Measurements from ENCODE around the gene MIAT. TPM values are rescaled to one million over a fixed set of nuclear protein-coding genes. Genes with fewer than 3 reads are reported as not detected.

The MIAT gene
- total and polyA plus RNA-seq, 2 donors from 2014 or later = 0.04 to 6.8 TPM

DNA sequence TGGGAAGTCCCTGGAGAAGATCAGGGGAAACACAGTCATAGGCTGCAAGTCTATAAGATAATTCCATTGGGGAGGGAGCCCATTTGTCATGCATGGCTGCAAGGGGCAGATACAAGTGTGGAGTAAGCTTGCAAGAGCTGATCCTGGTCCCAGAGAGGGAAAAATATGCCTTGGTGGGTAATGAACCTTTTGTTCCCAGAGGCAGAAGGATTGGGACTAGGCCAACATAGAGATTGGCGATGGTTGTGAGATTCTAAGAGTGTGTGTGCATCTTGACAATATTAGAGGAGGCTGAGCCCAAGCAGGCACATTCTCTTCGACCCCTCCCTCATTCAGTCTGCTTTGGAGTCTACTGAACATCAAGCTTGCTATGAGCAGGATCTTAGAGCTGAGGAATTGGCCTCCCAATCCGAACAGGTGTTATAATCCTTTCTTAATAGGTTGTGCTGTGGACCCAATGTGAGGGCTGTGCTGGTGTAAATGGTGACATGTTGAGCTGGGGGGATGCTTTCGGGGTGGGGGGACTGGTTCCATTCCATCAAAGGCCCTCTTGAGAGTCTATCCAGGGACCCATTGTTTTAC, 18.4 kb downstream of the MIAT start:
- Histone ChIP-seq H3K27me3 (ENCODE audit: control insufficient read depth, insufficient read depth, low read length) (no peaks in the 10 kb centered on the region), H3K9me3 (ENCODE audit: control insufficient read depth in 2 of 3, insufficient read depth in 1 of 3, low read length in 3 of 3) (peaks cover 0 to 5% (median 0%) of the 10 kb centered on the region in 3 donors), H3K27ac (ENCODE audit: low read depth in 2 of 2, low read length in 2 of 2) (no peak overlapping the region), H3K4me3 (ENCODE audit: low read length in 3 of 3) (no peak overlapping the region), H3K4me1 (ENCODE audit: control insufficient read depth in 2 of 3, insufficient read depth in 2 of 3, low read depth in 1 of 3, low read length in 3 of 3) (peaks cover 4 to 22% (median 12%) of the 10 kb centered on the region in 3 donors), H3K9ac (ENCODE audit: low read length in 3 of 3) (no peak overlapping the region), H3K36me3 (ENCODE audit: control insufficient read depth in 2 of 3, insufficient read depth in 3 of 3, low read length in 3 of 3) (no peaks in the 10 kb centered on the region)
- FAIRE-seq (no peak), DNase-seq (no peak)
- no peak for TF ChIP-seq CTCF (IDR thresholded peaks at IDR 0.05; ENCODE audit: borderline replicate concordance, extremely low read depth, insufficient read depth)
- intact Hi-C loops (cut with DNase I) = no loop called here

DNA sequence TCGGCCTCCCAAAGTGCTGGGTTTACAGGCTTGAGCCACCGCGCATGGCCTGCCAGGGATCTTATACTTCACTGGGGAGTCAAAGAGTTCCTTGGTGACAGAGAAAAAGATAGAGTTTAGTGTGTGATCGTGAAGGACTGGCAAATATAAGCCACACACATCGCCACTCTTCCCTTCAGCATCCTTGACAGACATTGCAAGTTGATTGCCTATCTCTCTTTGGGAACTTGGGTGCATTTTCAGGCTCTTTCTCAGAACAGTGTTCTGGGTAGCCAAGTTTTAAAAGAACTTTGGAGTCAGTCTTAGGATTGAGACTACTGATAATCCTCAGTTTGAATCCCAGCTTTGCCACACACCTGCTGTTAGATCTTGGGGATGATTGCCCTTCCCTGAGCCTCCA, 19.8 kb downstream of the MIAT start:
- intact Hi-C loops (cut with DNase I) = no loop called here
- FAIRE-seq (no peak), DNase-seq (no peak)
- H3K4me1 ChIP-seq (ENCODE audit: control insufficient read depth in 2 of 3, insufficient read depth in 2 of 3, low read depth in 1 of 3, low read length in 3 of 3) = peaks cover 4 to 22% (median 10%) of the 10 kb centered on the region in 3 donors
- no peak overlapping the region for H3K4me3 ChIP-seq (ENCODE audit: low read length in 3 of 3)
- no peaks in the 10 kb centered on the region for H3K27me3 ChIP-seq (ENCODE audit: control insufficient read depth, insufficient read depth, low read length)
- no peak for TF ChIP-seq CTCF (IDR thresholded peaks at IDR 0.05; ENCODE audit: borderline replicate concordance, extremely low read depth, insufficient read depth)
- peaks cover 0 to 2% (median 0%) of the 10 kb centered on the region in 3 donors for H3K36me3 ChIP-seq (ENCODE audit: control insufficient read depth in 2 of 3, insufficient read depth in 3 of 3, low read length in 3 of 3)
- no peak overlapping the region for H3K27ac ChIP-seq (ENCODE audit: low read depth in 2 of 2, low read length in 2 of 2)
- H3K9me3 ChIP-seq (ENCODE audit: control insufficient read depth in 2 of 3, insufficient read depth in 1 of 3, low read length in 3 of 3) = peaks cover 0 to 6% (median 0%) of the 10 kb centered on the region in 3 donors
- no peak overlapping the region for H3K9ac ChIP-seq (ENCODE audit: low read length in 3 of 3)

DNA sequence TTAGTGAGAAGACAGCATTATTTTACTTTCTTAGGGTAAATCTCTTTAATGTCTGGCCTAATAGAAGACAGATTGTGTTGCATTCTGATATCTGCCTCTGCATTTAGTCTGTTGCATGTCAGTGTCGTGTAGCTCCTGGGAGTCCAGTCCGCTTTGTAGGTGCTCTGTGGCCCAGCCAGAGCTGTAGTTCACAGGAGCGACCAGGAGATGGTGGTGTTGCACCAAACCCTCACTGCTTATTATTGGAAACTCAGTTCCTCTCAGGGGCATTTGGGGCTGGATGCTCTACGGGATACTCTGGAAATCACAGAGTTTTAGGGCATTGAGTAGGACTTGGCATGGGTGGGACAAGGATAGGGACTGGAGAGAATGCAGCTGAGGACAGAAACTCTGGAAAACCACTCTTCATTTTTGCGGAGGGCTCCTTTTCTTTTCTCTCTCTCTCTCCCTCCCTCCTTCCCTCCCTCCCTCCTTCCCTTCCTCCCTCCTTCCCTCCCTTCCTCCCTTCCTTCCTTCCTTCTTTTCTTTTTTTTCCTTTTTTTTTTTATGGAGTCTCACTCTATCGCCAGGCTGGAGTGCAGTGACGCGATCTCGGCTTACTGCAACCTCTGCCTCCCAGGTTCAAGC, 21.7 kb downstream of the MIAT start:
- peaks cover 0 to 2% (median 0%) of the 10 kb centered on the region in 3 donors for H3K36me3 ChIP-seq (ENCODE audit: control insufficient read depth in 2 of 3, insufficient read depth in 3 of 3, low read length in 3 of 3)
- H3K4me1 ChIP-seq (ENCODE audit: control insufficient read depth in 2 of 3, insufficient read depth in 2 of 3, low read depth in 1 of 3, low read length in 3 of 3) = peaks cover 0 to 13% (median 3%) of the 10 kb centered on the region in 3 donors
- TF ChIP-seq CTCF (IDR thresholded peaks at IDR 0.05; ENCODE audit: borderline replicate concordance, extremely low read depth, insufficient read depth) = peak; percentile 86
- intact Hi-C loops (cut with DNase I) = no loop called here
- H3K9me3 ChIP-seq (ENCODE audit: control insufficient read depth in 2 of 3, insufficient read depth in 1 of 3, low read length in 3 of 3) = peaks cover 0 to 4% (median 2%) of the 10 kb centered on the region in 3 donors
- DNase-seq = peak in 4 of 5 donors; percentile 85 to 89 (median 88)
- no peak overlapping the region for H3K27ac ChIP-seq (ENCODE audit: low read depth in 2 of 2, low read length in 2 of 2)
- H3K9ac ChIP-seq (ENCODE audit: low read length in 3 of 3) = no peak overlapping the region
- peak; percentile 8 for FAIRE-seq
- H3K27me3 ChIP-seq (ENCODE audit: control insufficient read depth, insufficient read depth, low read length) = no peaks in the 10 kb centered on the region
- no peak overlapping the region for H3K4me3 ChIP-seq (ENCODE audit: low read length in 3 of 3)
